Left kidney (tissue), 2 donors: ENCODE measurements around the gene SLC37A2. TPM values are rescaled to one million over a fixed set of nuclear protein-coding genes. Genes with fewer than 3 reads are reported as not detected.
A peak's percentile ranks its signal among the peaks of the same experiment; 100 is the strongest.

Source experiments
- DNase-seq: peaks from one replicate; pipeline ENCODE4 v3.0.0-alpha.2; 2013
- polyA plus RNA-seq: library from polyadenylated mRNA; unstranded; fragments of 120-200 nt; gene quantifications from one replicate; pipeline ENCODE4 v1.2.1, GENCODE V29; 2013; ENCODE audit not compliant: insufficient read length

The SLC37A2 gene
- polyA plus RNA-seq, 1 donor, result 2.4 TPM

- peak; percentile 22 for DNase-seq
These were observed 8.3 kb downstream of the SLC37A2 start for GRCh38 chr11:125071435-125071834.

- DNase-seq, result no peak
These were observed 8.7 kb downstream of the SLC37A2 start for GRCh38 chr11:125071846-125072217.

- DNase-seq, result no peak
These were observed 9.3 kb downstream of the SLC37A2 start for GRCh38 chr11:125072218-125072960.

GRCh38 chr11:125072961-125073590, 10.0 kb downstream of the SLC37A2 start:
- no peak for DNase-seq

GRCh38 chr11:125073616-125074483, 10.7 kb downstream of the SLC37A2 start:
- no peak for DNase-seq

GRCh38 chr11:125074511-125075241, 11.6 kb downstream of the SLC37A2 start:
- DNase-seq, result no peak

GRCh38 chr11:125075242-125075625, 12.1 kb downstream of the SLC37A2 start:
- DNase-seq, result no peak

GRCh38 chr11:125075900-125076317, 12.8 kb downstream of the SLC37A2 start:
- no peak for DNase-seq

- DNase-seq, result no peak
These were observed 13.4 kb downstream of the SLC37A2 start for GRCh38 chr11:125076378-125076945.

GRCh38 chr11:125078016-125078415, 14.9 kb downstream of the SLC37A2 start:
- DNase-seq, result no peak

GRCh38 chr11:125078516-125079140, 15.5 kb downstream of the SLC37A2 start:
- no peak for DNase-seq

- DNase-seq, result no peak
These were observed 16.2 kb downstream of the SLC37A2 start for GRCh38 chr11:125079151-125079877.

- DNase-seq, result no peak
These were observed 16.9 kb downstream of the SLC37A2 start for GRCh38 chr11:125079878-125080530.

GRCh38 chr11:125080531-125080911, 17.4 kb downstream of the SLC37A2 start:
- DNase-seq, result no peak

GRCh38 chr11:125081098-125081798, 18.1 kb downstream of the SLC37A2 start:
- no peak for DNase-seq

GRCh38 chr11:125082040-125082439, 18.9 kb downstream of the SLC37A2 start:
- DNase-seq, result no peak

- DNase-seq, result no peak
These were observed 19.7 kb downstream of the SLC37A2 start for GRCh38 chr11:125082611-125083311.

- DNase-seq, result no peak
These were observed 20.4 kb downstream of the SLC37A2 start for GRCh38 chr11:125083312-125084056.
